Keratinocyte (primary cell): ENCODE data around the gene MTUS2. TPM values are rescaled to one million over a fixed set of nuclear protein-coding genes. Genes with fewer than 3 reads are reported as not detected.

Experiments used
- DNase-seq: peaks from one replicate; pipeline ENCODE4 v3.0.0-alpha.2; 2011; ENCODE audit warnings: low read depth, missing footprints, low spot score
- FAIRE-seq: peaks from 2 replicates; lab custom pipeline; 2011; peaks lifted over from hg19 to GRCh38; lab: Jason Lieb, UNC
- H2AFZ ChIP-seq: 2 replicates; pipeline ENCODE4 v1.6.0; 2012; ENCODE audit warnings: low read length, control low read depth, inconsistent platforms; ENCODE audit not compliant: control insufficient read depth
- H3K27ac ChIP-seq: 2 replicates; pipeline ENCODE4 v1.5.1; 2011; ENCODE audit warnings: low read length; ENCODE audit not compliant: control insufficient read depth, insufficient read depth
- H3K27me3 ChIP-seq: 3 replicates; pipeline ENCODE4 v1.6.0; 2011; ENCODE audit warnings: low read length; ENCODE audit not compliant: control insufficient read depth, insufficient read depth; ENCODE audit errors: extremely low read depth
- H3K36me3 ChIP-seq, 2 experiments: 2 replicates in 1 of 2; 3 replicates in 1 of 2; pipeline ENCODE4 v1.5.1; 2011; ENCODE audit warnings: low read length in 2 of 2, mild to moderate bottlenecking in 1 of 2; ENCODE audit not compliant: control insufficient read depth in 2 of 2, insufficient read depth in 2 of 2; ENCODE audit errors: extremely low read depth in 1 of 2
- H3K4me1 ChIP-seq: 3 replicates; pipeline ENCODE4 v1.5.1; 2011; ENCODE audit warnings: low read length; ENCODE audit not compliant: control insufficient read depth, insufficient read depth; ENCODE audit errors: extremely low read depth
- H3K4me2 ChIP-seq: 3 replicates; pipeline ENCODE4 v1.6.0; 2011; ENCODE audit warnings: low read depth, low read length; ENCODE audit not compliant: control insufficient read depth, insufficient read depth; ENCODE audit errors: extremely low read depth
- H3K4me3 ChIP-seq, 3 experiments: fragments of 200-600 bp in 1 of 3; sonication (generic) in 1 of 3; 2 replicates in 2 of 3; 3 replicates in 1 of 3; pipeline ENCODE4 v1.5.1; 2011 to 2016; ENCODE audit warnings: low read length in 3 of 3, mild to moderate bottlenecking in 3 of 3, control low read depth in 2 of 3, inconsistent platforms in 1 of 3, low read depth in 1 of 3, mixed read lengths in 1 of 3, mixed run types in 1 of 3, moderate library complexity in 1 of 3; ENCODE audit not compliant: control insufficient read depth in 2 of 3, insufficient read depth in 2 of 3; ENCODE audit errors: extremely low read depth in 1 of 3
- H3K79me2 ChIP-seq: 2 replicates; pipeline ENCODE4 v1.6.0; 2012; ENCODE audit warnings: low read length; ENCODE audit not compliant: control insufficient read depth, insufficient read depth
- H3K9ac ChIP-seq: 3 replicates; pipeline ENCODE4 v1.6.0; 2011; ENCODE audit warnings: low read length; ENCODE audit not compliant: control insufficient read depth, insufficient read depth; ENCODE audit errors: extremely low read depth
- H3K9me1 ChIP-seq: 3 replicates; pipeline ENCODE4 v1.6.0; 2011; ENCODE audit warnings: low read length; ENCODE audit not compliant: control insufficient read depth, insufficient read depth; ENCODE audit errors: extremely low read depth
- H3K9me3 ChIP-seq: 2 replicates; pipeline ENCODE4 v1.5.1; 2012; ENCODE audit warnings: low read depth, low read length; ENCODE audit not compliant: control insufficient read depth
- H4K20me1 ChIP-seq: 3 replicates; pipeline ENCODE4 v1.6.0; 2011; ENCODE audit warnings: low read length; ENCODE audit not compliant: control insufficient read depth, insufficient read depth; ENCODE audit errors: extremely low read depth
- EZH2 ChIP-seq: IDR thresholded peaks from one replicate; pipeline ENCODE4 v1.6.1; 2012; ENCODE audit warnings: inconsistent platforms, mild to moderate bottlenecking, low read length, moderate library complexity
- dilution Hi-C: fragments of 300-500 bp; cut with MboI; formaldehyde crosslinking; loops from one replicate; pipeline ENCODE4 v1.7.0; 2020; ENCODE audit warnings: low sequenced_read_pairs; ENCODE audit not compliant: extremely low pct_ligation_motif_present
- polyA plus RNA-seq, 5 experiments: library from polyadenylated mRNA; depleted of rRNA in 3 of 5; stranded (reverse) in 3 of 5; stranded (forward) in 1 of 5; unstranded in 1 of 5; fragments of >200 nt; gene quantifications; 1 replicate in 1 of 5; 2 replicates in 3 of 5; 3 replicates in 1 of 5; pipeline versions ENCODE4 v1.2.1 to v1.2.3, GENCODE V29; 2011 to 2012; ENCODE audit warnings: missing spikeins in 2 of 5, low read depth in 1 of 5, low replicate concordance in 1 of 5
- TF ChIP-seq, protein P1 (sequence below), 3 experiments: IDR thresholded peaks in 1 of 3; conservative IDR thresholded peaks in 1 of 3; optimal IDR thresholded peaks in 1 of 3; 2 replicates in 2 of 3; 3 replicates in 1 of 3; pipeline versions ENCODE3 to v1.5.1; 2011; ENCODE audit warnings: low read length in 3 of 3, mild to moderate bottlenecking in 3 of 3, moderate library complexity in 2 of 3, control low read depth in 1 of 3, inconsistent platforms in 1 of 3; ENCODE audit not compliant: insufficient read depth in 2 of 3; ENCODE audit errors: extremely low read depth in 1 of 3

The MTUS2 gene
- polyA plus RNA-seq, 1 donor (not counting 4 experiments of a cell fraction or from before 2014, with no cell fraction given), result 0.17 TPM

DNA sequence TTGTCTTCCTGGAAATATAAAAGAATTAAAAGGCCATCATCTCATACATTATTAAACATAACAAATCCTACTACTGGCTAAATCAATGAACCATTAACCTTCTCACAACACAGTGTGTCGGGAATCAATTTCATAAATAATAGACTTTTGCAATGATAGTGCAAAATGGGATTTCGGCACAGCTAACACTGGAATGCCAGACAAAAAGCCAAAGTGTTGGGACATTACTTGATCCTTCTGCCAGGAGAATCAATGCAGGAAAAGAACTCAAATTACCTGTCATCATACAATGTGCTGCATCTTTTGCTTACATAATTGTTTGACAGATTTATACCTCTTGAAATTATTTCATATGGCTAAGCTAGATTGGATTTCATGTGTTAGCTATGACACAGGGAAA, 334.3 kb downstream of the MTUS2 start:
- no peaks in the 10 kb centered on the region for H3K9me3 ChIP-seq
- no peak overlapping the region for H3K4me3 ChIP-seq
- H2AFZ ChIP-seq, result no peak overlapping the region
- H3K27me3 ChIP-seq, result no peaks in the 10 kb centered on the region
- TF ChIP-seq, protein P1, sequence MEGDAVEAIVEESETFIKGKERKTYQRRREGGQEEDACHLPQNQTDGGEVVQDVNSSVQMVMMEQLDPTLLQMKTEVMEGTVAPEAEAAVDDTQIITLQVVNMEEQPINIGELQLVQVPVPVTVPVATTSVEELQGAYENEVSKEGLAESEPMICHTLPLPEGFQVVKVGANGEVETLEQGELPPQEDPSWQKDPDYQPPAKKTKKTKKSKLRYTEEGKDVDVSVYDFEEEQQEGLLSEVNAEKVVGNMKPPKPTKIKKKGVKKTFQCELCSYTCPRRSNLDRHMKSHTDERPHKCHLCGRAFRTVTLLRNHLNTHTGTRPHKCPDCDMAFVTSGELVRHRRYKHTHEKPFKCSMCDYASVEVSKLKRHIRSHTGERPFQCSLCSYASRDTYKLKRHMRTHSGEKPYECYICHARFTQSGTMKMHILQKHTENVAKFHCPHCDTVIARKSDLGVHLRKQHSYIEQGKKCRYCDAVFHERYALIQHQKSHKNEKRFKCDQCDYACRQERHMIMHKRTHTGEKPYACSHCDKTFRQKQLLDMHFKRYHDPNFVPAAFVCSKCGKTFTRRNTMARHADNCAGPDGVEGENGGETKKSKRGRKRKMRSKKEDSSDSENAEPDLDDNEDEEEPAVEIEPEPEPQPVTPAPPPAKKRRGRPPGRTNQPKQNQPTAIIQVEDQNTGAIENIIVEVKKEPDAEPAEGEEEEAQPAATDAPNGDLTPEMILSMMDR (optimal IDR thresholded peaks at IDR 0.05 in 1 of 3, IDR thresholded peaks at IDR 0.05 in 1 of 3, conservative IDR thresholded peaks at IDR 0.05 in 1 of 3; ENCODE audit: extremely low read depth in 1 of 3, insufficient read depth in 2 of 3, low read length in 3 of 3), result no peak
- no peak for TF ChIP-seq EZH2
- no peaks in the 10 kb centered on the region for H3K4me1 ChIP-seq
- H3K9me1 ChIP-seq, result no peaks in the 10 kb centered on the region
- no peak overlapping the region for H3K27ac ChIP-seq
- no peak for DNase-seq
- H4K20me1 ChIP-seq, result no peaks in the 10 kb centered on the region
- dilution Hi-C loops, result no loop called here
- H3K9ac ChIP-seq, result no peak overlapping the region
- H3K4me2 ChIP-seq, result no peak overlapping the region
- FAIRE-seq, result no peak
- no peaks in the 10 kb centered on the region for H3K36me3 ChIP-seq
- no peaks in the 10 kb centered on the region for H3K79me2 ChIP-seq

DNA sequence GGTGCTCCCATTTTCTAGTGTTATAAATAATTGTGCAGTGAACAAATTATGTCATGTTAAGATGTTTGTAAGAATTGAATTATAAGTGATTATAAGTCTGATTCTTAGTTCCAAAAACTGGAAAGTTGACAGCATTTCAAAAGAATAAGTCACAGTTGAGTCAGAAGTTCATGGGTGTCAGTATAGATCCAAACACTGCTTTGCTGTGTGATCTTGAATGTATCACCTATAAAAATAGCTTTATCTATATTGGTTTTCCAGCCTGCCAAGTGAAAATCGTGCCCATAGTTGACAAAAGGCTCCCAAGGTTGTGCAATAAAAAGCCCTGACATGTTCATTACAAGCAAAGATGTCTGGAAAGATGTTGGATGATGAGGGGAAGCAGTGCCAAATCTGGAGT, 336.0 kb downstream of the MTUS2 start:
- no peak for DNase-seq

More for the DNA sequence above, 336.0 kb downstream of the MTUS2 start:
- no peaks in the 10 kb centered on the region for H3K36me3 ChIP-seq
- no peak overlapping the region for H2AFZ ChIP-seq
- no peaks in the 10 kb centered on the region for H3K9me1 ChIP-seq
- no peak overlapping the region for H3K4me3 ChIP-seq
- H3K4me1 ChIP-seq, result no peaks in the 10 kb centered on the region
- H3K27ac ChIP-seq, result no peak overlapping the region
- TF ChIP-seq, protein P1 (optimal IDR thresholded peaks at IDR 0.05 in 1 of 3, IDR thresholded peaks at IDR 0.05 in 1 of 3, conservative IDR thresholded peaks at IDR 0.05 in 1 of 3; ENCODE audit: extremely low read depth in 1 of 3, insufficient read depth in 2 of 3, low read length in 3 of 3), result no peak
- no peak for TF ChIP-seq EZH2
- H3K79me2 ChIP-seq, result no peaks in the 10 kb centered on the region
- no peaks in the 10 kb centered on the region for H4K20me1 ChIP-seq
- dilution Hi-C loops, result no loop called here
- H3K27me3 ChIP-seq, result no peaks in the 10 kb centered on the region
- H3K9me3 ChIP-seq, result no peaks in the 10 kb centered on the region
- no peak for FAIRE-seq
- H3K9ac ChIP-seq, result no peak overlapping the region
- H3K4me2 ChIP-seq, result no peak overlapping the region
